HepG2 (cell line): ENCODE results near the gene NRGN. TPM values are rescaled to one million over a fixed set of nuclear protein-coding genes. Genes with fewer than 3 reads are reported as not detected.
A peak's percentile ranks its signal among the peaks of the same experiment; 100 is the strongest.

Experiments
- ATAC-seq: fragments of 200-7000 bp; cut with Tn5 transposase; 3 replicates; pipeline ENCODE4 v1.9.1; 2020; ENCODE audit warnings: mild to moderate bottlenecking, moderate library complexity
- BruUV-seq: library from RNA; stranded (reverse); fragments of 400-500 nt; replicated peaks from 2 replicates; lab custom pipeline; 2021; lab: Mats Ljungman, UMichigan
- CTCF ChIA-PET: fragments of 300-600 bp; formaldehyde crosslinking; extraction: SDS; loops from one replicate; lab custom pipeline; 2021; ENCODE audit warnings: low total read pairs, inconsistent platforms, low intra/inter-chr PET ratio; lab: Yijun Ruan, JAX
- POLR2A ChIA-PET: fragments of 350-600 bp; sonication (Branson Sonifier 250); formaldehyde crosslinking; loops from one replicate; lab custom pipeline; 2020; ENCODE audit warnings: antibody characterized with exemption, inconsistent platforms; lab: Yijun Ruan, JAX
- DNase-seq: peaks from one replicate; pipeline ENCODE4 v3.0.0-alpha.2; 2015; ENCODE audit warnings: low spot score
- FAIRE-seq: peaks from 3 replicates; lab custom pipeline; 2011; peaks lifted over from hg19 to GRCh38; lab: Jason Lieb, UNC
- H2AFZ ChIP-seq: one replicate; pipeline ENCODE4 v1.6.1; 2011; ENCODE audit warnings: low read length, inconsistent platforms
- H3K27ac ChIP-seq: fragments of 300-600 bp; 3 replicates; pipeline ENCODE4 v1.8.0; 2011; ENCODE audit warnings: mixed run types, mild to moderate bottlenecking, mixed read lengths, low read length, inconsistent platforms; ENCODE audit not compliant: insufficient read depth; ENCODE audit errors: extremely low read length
- H3K27me3 ChIP-seq, 2 experiments: fragments of 200-600 bp in 1 of 2; 2 replicates in 1 of 2; 3 replicates in 1 of 2; pipeline versions ENCODE4 v1.6.0 to v1.8.0; 2011; ENCODE audit warnings: low read length in 2 of 2, mild to moderate bottlenecking in 2 of 2, moderate library complexity in 2 of 2, inconsistent platforms in 1 of 2; ENCODE audit not compliant: insufficient read depth in 2 of 2, control insufficient read depth in 1 of 2
- H3K36me3 ChIP-seq, 2 experiments: fragments of 200-600 bp in 1 of 2; replicated peaks in 1 of 2; 2 replicates in 1 of 2; 3 replicates in 1 of 2; pipeline versions ENCODE4 v1.5.1 to v1.8.0; 2011; ENCODE audit warnings: low read length in 2 of 2, inconsistent platforms in 1 of 2; ENCODE audit not compliant: insufficient read depth in 2 of 2, control insufficient read depth in 1 of 2
- H3K4me1 ChIP-seq: 2 replicates; pipeline ENCODE4 v1.5.1; 2012; ENCODE audit warnings: low read length, inconsistent platforms; ENCODE audit not compliant: insufficient read depth
- H3K4me2 ChIP-seq: 2 replicates; pipeline ENCODE4 v1.6.0; 2011; ENCODE audit warnings: low read depth, low read length, inconsistent platforms
- H3K4me3 ChIP-seq, 3 experiments: fragments of 200-600 bp in 1 of 3; sonication (generic), shearing (Covaris generic) in 1 of 3; replicated peaks in 1 of 3; 2 replicates each; pipeline ENCODE4 v1.5.1; 2011 to 2016; ENCODE audit warnings: low read length in 3 of 3, inconsistent platforms in 2 of 3, low read depth in 2 of 3, mild to moderate bottlenecking in 2 of 3, control low read depth in 1 of 3, mixed read lengths in 1 of 3; ENCODE audit not compliant: insufficient read depth in 1 of 3
- H3K79me2 ChIP-seq: one replicate; pipeline ENCODE4 v1.6.1; 2011; ENCODE audit warnings: low read length, inconsistent platforms; ENCODE audit not compliant: insufficient read depth
- H3K9ac ChIP-seq: 2 replicates; pipeline ENCODE4 v1.6.0; 2011; ENCODE audit warnings: mild to moderate bottlenecking, low read depth, low read length, inconsistent platforms; ENCODE audit not compliant: insufficient read depth
- H3K9me3 ChIP-seq: 2 replicates; pipeline ENCODE4 v1.5.1; 2012; ENCODE audit warnings: mild to moderate bottlenecking, low read length
- H4K20me1 ChIP-seq: 2 replicates; pipeline ENCODE4 v1.6.0; 2011; ENCODE audit warnings: inconsistent platforms, mild to moderate bottlenecking, low read length, moderate library complexity; ENCODE audit not compliant: insufficient read depth
- DNMT3B ChIP-seq: conservative IDR thresholded peaks from 2 replicates; pipeline ENCODE4 v1.6.1; 2016; ENCODE audit warnings: missing biosample characterization, control low read depth
- HMGXB3 ChIP-seq: sonication (generic); formaldehyde crosslinking; IDR thresholded peaks from 2 replicates; pipeline ENCODE4 v1.4.0; 2020; ENCODE audit warnings: missing genetic modification reagents, borderline replicate concordance
- HNRNPLL ChIP-seq: fragments of 200-400 bp; formaldehyde crosslinking; IDR thresholded peaks from 2 replicates; pipeline ENCODE4 v1.6.1; 2017; ENCODE audit warnings: mild to moderate bottlenecking, low read depth, low read length; ENCODE audit not compliant: poor library complexity, severe bottlenecking
- HNRNPUL1 ChIP-seq: fragments of 200-400 bp; formaldehyde crosslinking; IDR thresholded peaks from 2 replicates; pipeline ENCODE4 v1.6.1; 2017; ENCODE audit warnings: low read depth, mild to moderate bottlenecking, low read length, moderate library complexity
- MXD1 ChIP-seq: sonication (generic); formaldehyde crosslinking; IDR thresholded peaks from 2 replicates; pipeline ENCODE4 v1.4.0; 2020; ENCODE audit warnings: mild to moderate bottlenecking, missing genetic modification reagents
- NFE2L2 ChIP-seq: fragments of 150-350 bp; IDR thresholded peaks from 2 replicates; pipeline ENCODE4 v1.6.1; 2014; ENCODE audit warnings: low read length
- TGIF2 ChIP-seq: IDR thresholded peaks from 2 replicates; pipeline ENCODE4 v1.6.1; 2016; ENCODE audit warnings: control low read depth, missing compliant biosample characterization
- THAP11 ChIP-seq: IDR thresholded peaks from 2 replicates; pipeline ENCODE4 v1.6.1; 2016; ENCODE audit warnings: missing biosample characterization, missing genetic modification reagents
- ZNF646 ChIP-seq: sonication (generic); formaldehyde crosslinking; IDR thresholded peaks from 2 replicates; pipeline ENCODE4 v1.9.0; 2021; ENCODE audit warnings: mild to moderate bottlenecking, missing genetic modification reagents
- ZNF737 ChIP-seq: sonication (generic); formaldehyde crosslinking; IDR thresholded peaks from 2 replicates; pipeline ENCODE4 v1.5.0; 2020; ENCODE audit warnings: missing genetic modification reagents, mild to moderate bottlenecking, borderline replicate concordance
- ZNF75D ChIP-seq: sonication (generic); formaldehyde crosslinking; IDR thresholded peaks from 2 replicates; pipeline ENCODE4 v1.8.1; 2023; ENCODE audit warnings: missing genetic modification reagents, mild to moderate bottlenecking, borderline replicate concordance
- ZNF777 ChIP-seq: sonication (generic); formaldehyde crosslinking; IDR thresholded peaks from 2 replicates; pipeline ENCODE4 v1.4.0; 2020; ENCODE audit warnings: missing genetic modification reagents
- WGBS: methylation state at CpG from one replicate; pipeline ENCODE4 v1.1.6; 2017; ENCODE audit warnings: low lambda C conversion rate; 5-methylcytosine and 5-hydroxymethylcytosine counted together
- in situ Hi-C: cut with HindIII; loops from 2 replicates; pipeline ENCODE4 v1.10.0; 2017; ENCODE audit warnings: low pct_unique_long_range_greater_than_20kb; ENCODE audit not compliant: extremely low pct_ligation_motif_present
- intact Hi-C: fragments of 100-400 bp; cut with micrococcal nuclease; formaldehyde crosslinking; loops from one replicate; pipeline ENCODE4 v1.10.0; 2022; ENCODE audit not compliant: unreplicated experiment
- polyA plus RNA-seq, 8 experiments: library from polyadenylated mRNA; depleted of rRNA in 3 of 8; stranded (reverse) in 7 of 8; unstranded in 1 of 8; fragments of >200 nt; fragmentation: Illumina TruSeq in 4 of 8; extraction: Trizol in 4 of 8; gene quantifications; 2 replicates each; pipeline versions ENCODE4 v1.2.1 to v1.2.3, GENCODE V29; 2011 to 2016; ENCODE audit warnings: low read depth in 4 of 8, missing spikeins in 1 of 8, mixed read lengths in 1 of 8; ENCODE audit not compliant: insufficient read depth in 1 of 8
- total RNA-seq, 5 experiments: library from RNA; depleted of rRNA; stranded (reverse); fragments of >200 nt; fragmentation: Illumina TruSeq; extraction: Trizol; gene quantifications; 2 replicates each; pipeline ENCODE4 v1.2.3, GENCODE V29; 2016; ENCODE audit warnings: low read depth in 1 of 5

NRGN gene
- total and polyA plus RNA-seq, 2 of the 13 experiments (the other 11 are each of a cell fraction or from before 2014, with no cell fraction given) = 0.22 TPM; not detected in 1

GRCh38 chr11:124717786-124718651 is 21.7 kb upstream of the NRGN start:
- H3K27me3 ChIP-seq = peaks cover 3 to 64% of the 10 kb centered on the region in 2 experiments; a peak in 4 of 5 replicates
- no peak overlapping the region for H3K9ac ChIP-seq
- H3K36me3 ChIP-seq = no peaks in the 10 kb centered on the region
- no peaks in the 10 kb centered on the region for H3K79me2 ChIP-seq
- intact Hi-C loops = no loop called here
- ChIA-PET POLR2A (no interaction called here), CTCF (no interaction called here)
- peak overlapping the region; percentile 36 to 67 (median 45); a peak in 5 of 6 replicates for H3K4me3 ChIP-seq
- in situ Hi-C loops = no loop called here
- WGBS = 2% methylated on average over 18 of the region's 45 CpGs
- H3K4me2 ChIP-seq = peak overlapping the region; percentile 80
- peak overlapping the region; percentile 35 for H2AFZ ChIP-seq
- ATAC-seq (peak; percentile 84), FAIRE-seq (no peak), DNase-seq (peak; percentile 6)
- H3K27ac ChIP-seq = no peak overlapping the region
- peaks cover 14% of the 10 kb centered on the region; the same call in 1 of the 2 replicates for H3K4me1 ChIP-seq
- BruUV-seq = no TSS peak
- H4K20me1 ChIP-seq = no peaks in the 10 kb centered on the region
- H3K9me3 ChIP-seq = no peaks in the 10 kb centered on the region
- TF ChIP-seq TGIF2 (CRISPR knock-in tag) (no peak), HNRNPUL1 (no peak), ZNF646 (CRISPR knock-in tag) (no peak), ZNF737 (CRISPR knock-in tag) (no peak), THAP11 (CRISPR knock-in tag) (no peak), ZNF75D (no peak), NFE2L2 (no peak), MXD1 (CRISPR knock-in tag) (no peak), HMGXB3 (CRISPR knock-in tag) (no peak), ZNF777 (CRISPR knock-in tag) (peak; percentile 39; the same call in 1 of the 2 replicates), HNRNPLL (peak; percentile 53), DNMT3B (CRISPR knock-in tag) (no peak)
